Gastroesophageal sphincter (tissue), 3 donors: ENCODE results near the gene C4BPA.

Experiments used
- CTCF ChIP-seq, 4 experiments: fragments of 200-600 bp in 2 of 4; fragments of 450-650 bp in 2 of 4; sonication (generic) in 1 of 4; IDR thresholded peaks; one replicate each; pipeline ENCODE4 v1.5.1; 2017 to 2019; ENCODE audit warnings: antibody characterized with exemption in 4 of 4, mild to moderate bottlenecking in 2 of 4, moderate library complexity in 2 of 4
- POLR2A ChIP-seq, 2 donors: fragments of 450-650 bp; IDR thresholded peaks; one replicate each; pipeline ENCODE4 v1.6.1; 2017; ENCODE audit warnings: antibody characterized with exemption in 2 of 2, mild to moderate bottlenecking in 2 of 2, moderate library complexity in 1 of 2

- TF ChIP-seq CTCF (IDR thresholded peaks at IDR 0.05) (no peak), POLR2A (IDR thresholded peaks at IDR 0.05) (no peak)
Measured at GRCh38 chr1:207071426-207071825, 32.6 kb upstream of the C4BPA start.
